SK-N-DZ (cell line): ENCODE measurements around the gene SERTAD3.
"Not testable (repeated sequence)": the region's sequence is repeated elsewhere in the genome, so short reads cannot be mapped to it uniquely, and the experiment has no call there.

Source experiments
- DNase-seq: peaks from one replicate; pipeline ENCODE4 v3.0.0-alpha.2; 2015; ENCODE audit warnings: low spot score

SERTAD3 gene

DNA sequence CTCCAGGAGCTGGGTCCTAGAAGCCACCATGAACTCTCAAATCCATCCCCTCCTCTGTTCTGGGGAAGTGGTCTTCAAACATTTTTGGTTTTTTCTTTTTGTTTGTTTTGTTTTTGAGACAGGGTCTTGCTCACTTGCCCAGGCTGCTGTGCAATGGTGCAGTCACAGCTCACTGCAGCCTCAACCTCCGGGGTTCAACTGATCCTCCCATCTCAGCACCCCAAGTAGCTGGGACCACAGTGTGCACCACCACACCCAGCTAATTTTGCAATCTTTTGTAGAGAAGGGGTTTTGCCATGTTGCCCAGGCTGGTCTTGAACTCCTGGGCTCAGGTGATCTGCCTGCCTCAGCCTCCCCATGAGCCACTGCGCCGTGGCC, 14.5 kb upstream of the SERTAD3 start:
- DNase-seq = no peak

DNA sequence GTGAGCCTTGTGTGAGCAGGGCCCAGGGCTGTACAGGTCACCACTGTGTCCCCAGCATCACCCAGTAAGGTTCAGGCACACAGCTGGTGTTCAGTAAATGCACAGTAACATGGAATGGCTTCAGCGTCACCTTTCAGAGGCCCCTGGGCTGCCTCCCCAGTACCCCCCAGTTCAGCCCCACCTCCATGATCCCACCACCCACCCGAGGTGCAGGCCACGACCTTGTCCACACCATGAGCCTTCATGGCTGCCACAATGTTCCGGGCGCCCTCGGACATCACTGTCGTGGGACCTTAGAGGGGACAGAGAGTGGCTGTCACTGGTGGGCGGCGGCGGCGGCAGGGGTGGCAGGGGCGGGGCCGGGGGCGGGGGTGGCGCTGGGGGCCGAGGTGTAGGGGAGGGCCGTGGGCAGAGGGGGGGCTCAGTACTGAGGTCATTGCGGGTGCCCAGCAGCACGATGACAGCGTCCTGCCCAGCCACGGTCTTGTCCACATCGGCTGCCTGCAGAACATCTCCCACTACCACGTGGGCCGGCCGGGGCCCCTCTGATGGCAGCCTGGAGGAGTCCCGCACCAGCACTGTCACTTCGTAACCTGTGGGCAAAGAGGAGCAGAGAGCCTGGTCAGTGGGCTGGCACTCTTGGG, 13.9 kb upstream of the SERTAD3 start:
- DNase-seq = no peak

DNA sequence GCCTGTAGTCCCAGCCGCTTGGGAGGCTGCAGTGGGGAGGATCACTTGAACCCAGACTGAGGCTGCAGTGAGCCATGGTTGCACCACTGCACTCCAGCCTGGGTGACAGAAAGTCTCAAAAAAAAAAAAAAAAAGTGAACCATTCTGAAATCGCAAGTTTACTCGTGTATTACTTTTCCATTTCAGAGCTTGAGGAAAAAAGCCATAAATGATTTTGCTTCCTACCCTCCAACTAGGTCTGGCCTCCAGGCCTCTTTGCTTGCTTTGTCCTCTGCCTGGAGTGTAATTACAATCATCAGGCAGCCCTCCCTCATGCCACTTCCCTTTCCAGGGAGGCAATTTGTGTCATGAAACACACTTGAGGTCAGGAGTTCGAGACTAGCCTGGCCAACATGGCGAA, 12.9 kb upstream of the SERTAD3 start:
- no peak for DNase-seq

DNA sequence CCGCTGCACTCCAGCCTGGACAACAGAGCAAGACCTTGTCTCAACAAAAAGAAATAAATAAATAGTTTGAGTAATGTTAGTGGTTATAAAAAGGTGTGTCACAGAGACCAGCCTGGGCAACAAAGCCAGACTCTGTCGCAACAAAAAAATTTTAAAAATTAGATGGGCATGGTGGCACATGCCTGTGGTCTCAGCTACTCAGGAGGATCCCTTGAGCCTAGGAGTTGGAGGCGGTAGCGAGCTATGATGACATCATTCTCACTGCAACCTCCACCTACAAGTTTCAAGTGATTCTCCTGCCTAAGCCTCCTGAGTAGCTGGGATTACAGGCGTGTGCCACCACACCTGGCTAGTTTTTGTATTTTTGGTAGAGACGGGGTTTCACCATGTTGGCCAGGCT, 9.8 kb upstream of the SERTAD3 start:
- DNase-seq = not testable (repeated sequence)

DNA sequence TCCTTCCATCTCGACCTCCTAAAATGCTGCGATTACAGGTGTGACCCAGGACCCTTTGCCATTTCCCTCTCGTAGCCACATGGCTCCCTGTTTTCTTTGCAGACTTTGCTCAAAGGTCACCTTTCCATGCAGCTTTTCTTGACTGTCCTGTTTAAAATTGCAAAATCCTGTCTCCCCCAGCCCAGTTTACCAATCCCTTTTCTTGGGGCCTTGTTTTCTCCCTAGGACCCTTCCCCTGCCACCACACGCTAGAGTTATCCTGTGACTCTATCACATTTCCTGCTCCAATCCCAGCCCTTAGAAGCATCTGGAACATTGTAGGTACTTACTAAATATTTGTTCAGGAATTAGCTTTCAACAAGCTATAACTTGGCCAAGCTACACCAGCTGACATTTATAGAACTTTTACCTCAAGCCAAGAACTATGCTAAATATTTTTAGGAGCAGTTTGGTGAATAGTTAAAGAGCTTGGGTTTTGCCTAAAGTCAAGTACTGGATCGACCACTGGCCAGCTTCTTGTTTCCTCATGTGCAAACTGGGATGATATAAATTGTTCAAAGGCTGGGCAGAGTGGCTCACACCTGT, 9.1 kb upstream of the SERTAD3 start:
- DNase-seq = no peak

DNA sequence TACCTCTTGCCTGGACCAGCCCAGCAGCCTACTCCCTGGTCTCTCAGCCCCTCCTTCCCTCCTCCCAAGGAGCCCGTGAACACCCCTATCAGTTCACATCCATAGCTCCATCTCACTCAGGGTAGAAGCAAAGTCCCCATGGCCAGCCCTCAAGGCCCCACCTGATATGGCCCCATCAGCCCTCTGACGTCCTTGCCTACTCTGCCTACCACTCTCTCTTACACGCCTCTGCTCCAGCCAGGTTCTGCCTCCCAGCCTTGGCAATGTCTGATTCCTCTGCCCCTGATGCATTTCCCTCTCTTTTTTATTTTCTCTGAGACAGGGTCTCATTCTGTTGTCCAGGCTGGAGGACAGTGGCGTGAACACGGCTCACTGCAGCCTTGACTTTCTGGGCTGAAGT, 7.9 kb upstream of the SERTAD3 start:
- no peak for DNase-seq

DNA sequence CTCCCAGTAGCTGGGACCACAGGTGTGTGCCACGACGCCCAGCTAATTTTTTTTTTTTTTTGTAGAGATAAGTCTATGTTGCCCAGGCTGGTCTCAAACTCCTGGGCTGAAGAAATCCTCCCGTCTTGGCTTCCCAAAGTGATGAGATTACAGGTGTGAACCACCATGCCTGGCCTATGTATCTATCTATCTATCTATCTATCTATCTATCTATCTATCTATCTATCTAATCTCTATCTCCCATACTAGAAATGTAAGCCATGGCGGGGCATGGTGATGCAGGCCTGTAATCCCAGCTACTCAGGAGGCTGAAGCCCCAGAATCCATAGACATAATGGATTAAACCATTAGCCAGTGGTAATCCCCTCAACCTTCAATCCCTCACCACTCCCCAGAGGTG, 6.5 kb upstream of the SERTAD3 start:
- DNase-seq = no peak

DNA sequence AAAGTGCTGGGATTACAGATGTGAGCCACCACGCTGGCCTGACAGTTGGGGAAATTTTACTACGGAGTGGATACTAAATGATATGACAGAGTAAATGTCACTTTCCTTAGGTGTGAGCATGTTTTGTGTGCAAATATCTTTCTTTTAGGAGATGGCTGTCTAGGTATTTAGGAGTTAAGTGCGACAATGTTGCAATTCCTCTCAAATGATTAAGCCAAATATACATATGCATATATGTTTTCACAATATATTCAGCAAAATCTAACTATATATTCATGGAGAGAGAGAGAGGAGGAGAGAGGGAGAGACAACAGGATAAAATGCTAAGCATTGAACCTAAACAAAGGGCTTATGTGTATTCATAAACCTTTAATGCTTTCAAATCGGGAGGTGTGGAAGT, 5.4 kb upstream of the SERTAD3 start:
- no peak for DNase-seq

DNA sequence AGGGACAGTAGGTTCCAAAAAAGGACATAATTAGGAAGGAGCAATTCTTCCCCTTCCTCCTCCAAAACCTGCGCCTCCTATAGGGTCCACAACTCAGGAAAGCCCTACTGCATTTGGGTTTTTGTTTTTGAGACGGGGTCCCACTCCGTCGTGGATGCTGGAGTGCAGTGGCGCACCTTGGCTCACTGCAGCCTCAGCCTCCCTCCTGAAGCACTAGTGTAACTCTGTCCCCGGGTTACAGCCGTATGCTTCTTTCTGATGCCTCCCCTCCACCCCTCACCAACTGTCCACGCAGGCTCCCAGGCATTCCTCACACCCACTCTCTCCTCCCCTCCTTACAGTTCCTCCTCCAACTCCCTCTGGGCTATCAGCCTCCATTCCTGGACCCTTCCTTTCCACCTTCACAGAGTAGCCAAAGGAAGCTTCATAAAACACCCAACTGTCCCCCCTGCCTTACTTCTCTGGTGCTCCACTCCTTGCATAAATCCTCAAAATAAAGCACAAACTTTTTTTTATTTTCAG, 2.2 kb upstream of the SERTAD3 start:
- DNase-seq = no peak

DNA sequence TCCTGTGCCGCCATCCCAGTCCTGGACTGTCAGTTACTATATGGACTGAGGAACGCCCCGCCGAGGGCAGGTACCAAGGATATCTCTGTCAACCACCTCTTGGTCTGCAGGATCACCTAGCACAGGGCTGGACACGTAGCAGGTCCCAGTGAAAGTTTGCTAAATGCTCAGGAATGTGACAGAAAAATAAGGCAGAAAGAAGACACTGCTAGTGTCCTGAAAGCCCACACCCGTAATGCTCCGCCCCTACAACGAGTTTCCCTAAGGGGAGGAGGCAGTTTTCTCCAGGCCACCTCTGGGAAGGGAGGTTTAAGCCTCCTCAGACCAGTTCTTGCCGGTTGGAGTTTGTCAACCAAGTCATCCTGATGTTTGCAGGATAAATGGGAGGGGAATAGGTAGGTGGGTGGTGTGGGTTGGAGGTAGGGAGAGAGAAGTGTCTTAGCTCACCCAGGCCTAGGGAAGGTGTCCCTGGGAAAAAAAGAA, 1.7 kb upstream of the SERTAD3 start:
- no peak for DNase-seq

DNA sequence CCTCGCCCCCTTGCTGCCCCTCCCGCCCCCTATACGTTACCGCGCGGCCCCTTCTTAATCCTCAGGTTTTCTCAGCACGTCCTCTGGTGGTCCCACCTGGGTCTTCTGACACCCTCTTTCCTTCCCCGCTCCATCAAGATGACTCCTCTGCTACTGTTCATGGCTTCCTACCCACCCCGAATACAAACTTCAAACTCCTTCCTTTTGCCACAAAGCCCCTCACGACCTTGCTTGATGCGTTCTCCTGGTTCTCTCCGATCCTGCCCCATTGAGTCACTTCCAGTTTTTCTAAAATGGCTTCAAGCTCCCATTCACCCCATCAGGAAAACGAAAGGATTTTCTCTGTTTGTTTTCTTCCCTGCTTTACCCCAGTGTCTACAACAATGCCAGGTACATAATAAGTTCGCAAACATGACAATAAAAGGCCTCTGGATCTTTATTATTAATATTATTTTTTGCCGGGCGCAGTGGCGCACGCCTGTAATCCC, 734 bp upstream of the SERTAD3 start:
- DNase-seq = no peak

DNA sequence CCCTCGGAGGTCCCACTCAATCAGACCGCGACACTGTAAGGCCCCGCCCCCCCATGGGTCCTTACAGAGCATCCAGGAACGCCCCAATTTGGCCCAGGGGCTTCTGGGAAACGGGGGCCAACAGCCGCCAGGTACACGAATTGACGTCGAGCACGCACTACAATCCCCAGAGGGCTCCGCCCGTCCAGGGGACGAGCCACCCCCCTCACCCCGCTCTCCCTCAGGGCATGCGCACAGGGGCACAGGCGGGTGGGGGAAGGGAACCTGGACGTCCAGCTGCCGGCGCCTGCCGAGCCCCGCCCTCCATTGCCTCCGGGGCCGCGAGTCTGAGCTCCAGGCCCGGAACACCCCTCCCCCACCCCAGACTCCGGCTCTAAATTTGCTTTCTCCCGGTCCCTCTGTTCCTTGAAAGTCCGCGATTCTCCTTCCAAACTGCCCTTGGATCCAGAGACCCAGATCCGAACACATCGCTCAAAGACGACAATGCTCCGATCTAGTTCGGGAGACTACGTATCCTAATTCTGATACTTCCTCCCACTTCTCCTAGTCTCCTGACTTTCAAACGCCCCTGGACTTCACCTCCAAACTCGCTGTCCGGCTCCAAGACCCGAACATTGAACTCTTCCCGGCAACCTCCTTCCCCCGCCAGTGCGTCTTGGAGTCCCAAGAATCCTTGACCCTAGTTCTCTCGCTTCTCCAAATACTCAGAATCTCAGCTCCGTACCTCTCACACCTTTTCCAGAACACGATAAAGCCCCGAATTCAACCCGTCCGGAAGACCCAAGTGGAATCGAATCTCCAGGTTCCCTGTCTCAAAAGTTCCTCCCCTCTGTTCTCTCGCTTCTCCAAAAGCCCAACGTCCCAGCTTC, 770 bp downstream of the SERTAD3 start:
- peak; percentile 99 for DNase-seq

DNA sequence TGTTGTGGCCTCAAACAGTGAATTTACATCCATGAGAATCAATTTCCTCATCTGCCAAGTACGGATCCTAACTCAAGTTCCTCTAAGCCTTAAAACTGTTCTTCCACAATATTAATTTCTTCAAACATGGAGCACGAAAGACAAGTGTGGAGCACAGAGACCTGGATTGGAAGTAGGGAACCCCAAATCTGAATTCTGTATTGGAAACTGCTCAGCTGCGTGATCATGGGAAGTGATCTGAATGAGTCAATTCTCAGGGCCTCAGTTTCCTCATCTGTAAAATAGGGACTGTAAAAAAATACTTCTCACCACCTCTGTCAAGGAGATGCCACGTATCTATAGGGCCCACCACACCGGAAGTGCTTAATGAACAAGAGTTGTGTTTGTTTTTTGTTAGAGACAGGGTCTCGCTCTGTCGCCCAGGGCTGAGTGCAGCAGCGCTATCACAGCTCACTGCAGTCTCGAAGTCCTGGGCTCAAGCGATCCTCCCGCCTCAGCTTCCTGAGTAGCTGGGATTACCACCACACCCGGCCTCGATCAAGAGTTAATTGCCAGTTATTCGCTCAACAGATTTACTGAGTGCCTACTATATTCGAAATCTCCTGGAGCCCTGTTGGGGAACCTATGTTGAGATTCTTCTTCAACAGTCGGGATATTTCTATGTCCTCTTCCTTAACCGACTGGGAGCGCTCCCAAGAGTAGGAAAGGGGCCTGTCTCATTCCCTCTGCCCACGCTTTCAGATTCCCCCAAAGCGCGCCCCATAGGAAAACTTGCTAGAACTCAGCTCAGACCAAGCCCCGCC, 1.6 kb downstream of the SERTAD3 start:
- no peak for DNase-seq

DNA sequence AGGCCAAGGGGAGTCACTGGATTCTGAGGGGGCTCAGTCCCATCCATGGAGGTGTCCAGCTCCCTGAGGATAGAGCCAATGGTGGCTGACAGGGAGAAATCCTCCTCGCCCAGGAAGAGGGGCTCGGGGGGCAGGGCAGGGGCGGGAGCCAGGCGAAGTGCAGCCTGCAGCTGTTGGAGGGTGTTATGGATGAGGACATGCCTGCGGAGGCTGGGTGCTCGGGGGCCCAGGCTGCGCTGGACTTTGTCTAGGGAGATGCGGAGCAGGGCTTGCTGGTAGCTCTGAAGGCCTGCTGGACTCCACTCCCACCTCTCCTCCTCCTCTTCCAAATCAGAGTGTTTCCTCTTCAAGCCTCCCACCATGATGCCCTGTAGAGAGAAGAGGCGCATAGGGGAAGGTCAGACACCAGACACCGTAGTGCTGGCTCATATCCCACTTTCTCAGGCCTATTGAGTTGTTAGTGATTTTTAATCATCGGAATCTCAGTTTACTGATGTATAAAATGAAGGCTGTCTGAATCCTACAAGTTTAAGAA, 2.3 kb downstream of the SERTAD3 start:
- no peak for DNase-seq

DNA sequence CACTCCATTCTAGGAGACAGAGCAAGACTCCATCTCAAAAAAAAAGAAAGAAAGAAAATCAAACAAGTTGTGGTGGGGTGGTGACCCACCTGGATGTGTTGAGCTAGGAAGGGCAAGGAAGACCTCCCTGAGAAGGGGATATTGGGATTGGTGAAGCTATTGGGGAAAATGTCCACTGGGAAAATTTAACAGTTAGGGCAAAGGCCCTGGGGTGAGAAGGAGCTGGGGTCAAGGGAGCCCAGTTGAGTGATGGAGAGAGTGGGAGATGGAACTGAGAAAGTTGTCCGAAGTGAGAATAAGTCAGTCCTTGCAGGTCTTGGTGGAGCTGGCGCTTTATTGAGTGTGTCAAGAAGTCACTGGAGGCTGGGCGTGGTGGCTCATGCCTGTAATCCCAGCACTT, 5.9 kb downstream of the SERTAD3 start:
- DNase-seq = no peak

DNA sequence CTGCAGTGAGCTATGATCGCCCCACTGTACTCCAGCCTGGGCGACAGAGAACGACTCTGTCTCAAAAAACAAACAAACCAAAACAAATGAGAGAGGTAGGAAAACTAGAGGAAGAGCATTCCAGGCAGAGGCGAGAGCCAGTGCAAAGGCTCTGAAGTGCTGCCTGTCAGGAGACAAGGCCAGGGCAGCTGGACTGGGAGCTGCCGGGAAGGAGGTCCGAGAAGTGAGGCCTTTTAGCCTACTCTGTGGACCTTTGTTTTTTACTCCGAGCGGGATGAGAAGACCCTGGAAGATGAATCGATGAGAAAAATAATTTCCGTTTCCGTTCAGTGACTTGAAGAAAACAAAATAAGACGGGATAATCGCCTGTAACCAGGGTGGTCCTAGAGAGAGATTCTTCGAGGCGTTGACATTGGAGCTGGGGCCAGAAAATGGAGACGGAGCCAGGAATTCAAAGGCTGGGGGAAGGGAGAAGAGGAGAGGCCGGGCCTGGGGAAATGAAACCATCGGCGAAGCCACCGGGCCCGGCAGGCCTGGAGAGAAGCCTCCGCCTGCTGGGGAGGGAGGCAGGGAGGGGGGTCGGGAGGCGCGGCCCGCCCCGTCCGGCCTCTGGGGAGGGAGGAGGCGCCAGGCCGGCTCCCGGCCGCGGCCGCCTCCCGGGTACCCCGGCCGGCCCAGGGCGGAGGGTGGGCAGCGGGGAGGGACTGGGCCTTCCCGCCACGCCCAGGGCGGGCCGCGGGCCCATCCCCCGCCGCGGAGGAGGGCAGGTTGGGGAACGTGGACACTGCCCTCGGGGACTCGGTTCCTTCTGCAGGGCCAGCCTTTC, 10.5 kb downstream of the SERTAD3 start:
- peak; percentile 81 for DNase-seq

DNA sequence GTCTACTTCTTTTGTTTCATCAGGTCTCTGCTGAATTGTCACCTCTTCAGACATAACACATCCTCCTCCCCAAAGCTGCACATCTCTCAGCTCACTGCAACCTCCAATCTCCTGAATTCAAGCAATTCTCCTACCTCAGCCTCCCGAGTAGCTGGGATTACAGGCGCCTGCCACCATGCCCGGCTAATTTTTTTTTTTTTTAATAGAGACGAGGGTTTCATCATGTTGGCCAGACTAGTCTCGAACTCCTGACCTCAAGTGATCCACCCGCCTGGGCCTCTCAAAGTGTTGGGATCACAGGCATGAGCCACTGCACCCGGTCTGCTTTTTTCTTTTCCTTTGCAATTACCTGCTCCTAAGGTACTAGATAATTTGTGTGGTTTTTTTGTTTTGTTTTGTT, 11.4 kb downstream of the SERTAD3 start:
- not testable (repeated sequence) for DNase-seq

DNA sequence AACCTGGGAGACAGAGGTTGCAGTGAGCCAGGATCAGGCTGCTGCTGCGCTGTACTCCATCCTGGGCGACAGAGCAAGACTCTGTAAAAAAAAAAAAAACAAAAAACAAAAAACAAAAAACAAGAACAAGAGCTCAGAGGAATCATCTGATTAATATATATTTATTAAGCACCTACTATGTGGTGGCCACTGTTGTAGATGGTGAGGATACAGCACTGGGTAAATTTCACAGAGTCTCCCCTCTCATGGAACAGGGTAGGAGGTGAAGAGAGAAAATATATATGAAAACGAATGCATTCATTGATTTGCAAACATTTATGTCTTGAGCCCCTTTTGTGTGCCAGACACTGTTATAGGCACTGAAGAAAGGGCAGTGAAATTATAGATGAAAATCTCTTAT, 12.4 kb downstream of the SERTAD3 start:
- no peak for DNase-seq

DNA sequence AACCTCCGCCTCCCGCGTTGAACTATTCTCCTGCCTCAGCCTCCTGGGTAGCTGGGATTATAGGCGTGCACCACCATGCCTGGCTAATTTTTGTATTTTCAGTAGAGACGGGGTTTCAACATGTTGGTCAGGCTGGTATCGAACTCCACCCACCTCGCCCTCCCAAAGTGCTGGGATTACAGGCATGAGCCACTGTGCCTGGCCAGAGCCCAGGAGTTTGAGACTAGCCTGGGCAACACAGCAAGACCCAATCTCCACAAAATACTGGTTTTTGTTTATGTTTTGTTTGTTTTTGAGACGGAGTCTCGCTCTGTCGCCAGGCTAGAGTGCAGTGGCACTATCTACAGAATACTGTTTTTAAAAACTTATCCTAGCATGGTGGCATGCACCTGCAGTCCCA, 13.9 kb downstream of the SERTAD3 start:
- DNase-seq = not testable (repeated sequence)

DNA sequence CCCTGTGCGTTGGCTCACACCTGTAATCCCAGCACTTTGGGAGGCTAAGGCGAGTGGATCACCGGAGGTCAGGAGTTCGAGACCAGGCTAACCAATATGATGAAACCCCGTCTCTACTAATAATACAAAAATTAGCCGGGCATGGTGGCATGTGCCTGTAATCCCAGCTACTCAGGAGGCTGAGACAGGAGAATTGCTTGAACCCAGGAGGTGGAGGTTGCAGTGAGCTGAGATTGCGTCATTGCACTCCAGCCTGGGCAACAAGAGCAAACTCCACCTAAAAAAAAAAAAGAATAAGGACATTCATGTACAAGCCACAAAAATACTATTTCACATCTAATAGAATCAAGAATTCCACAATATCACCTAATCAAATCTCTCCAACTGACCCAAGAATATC, 15.9 kb downstream of the SERTAD3 start:
- DNase-seq = not testable (repeated sequence)
